Measurements from ENCODE around the gene TTLL12. TPM values are rescaled to one million over a fixed set of nuclear protein-coding genes. Genes with fewer than 3 reads are reported as not detected.

TTLL12 gene
- total and polyA plus RNA-seq, 2 donors (not counting 1 experiment from before 2014, with no cell fraction given), result 11.0 to 21.3 TPM

- no peak for ATAC-seq (ENCODE audit: low read depth)
- intact Hi-C loops (cut with micrococcal nuclease), result no loop called here
These were observed 15.9 kb upstream of the TTLL12 start for GRCh38 chr22:43202756-43203410.

More at GRCh38 chr22:43202756-43203410, 15.9 kb upstream of the TTLL12 start:
- H3K4me1 Mint-ChIP-seq, result peaks cover 3% of the 10 kb centered on the region
- 90% methylated on average over 9 of the region's 13 CpGs for WGBS (ENCODE audit: insufficient coverage)
- CTCF ChIA-PET, result no interaction called here
- no peaks in the 10 kb centered on the region for H4K20me1 ChIP-seq (ENCODE audit: control insufficient read depth, insufficient read depth, low read length, poor library complexity, severe bottlenecking)
- H3K4me3 ChIP-seq (ENCODE audit: control extremely low read depth in 1 of 5, extremely low read depth in 1 of 5, insufficient read depth in 1 of 5, low read depth in 2 of 5, low read length in 4 of 5), result no peak overlapping the region
- no peaks in the 10 kb centered on the region for H3K36me3 ChIP-seq (replicated peaks in 1 of 2; ENCODE audit: control extremely low read depth in 1 of 2, control insufficient read depth in 1 of 2, extremely low read depth in 1 of 2, insufficient read depth in 2 of 2, low read length in 1 of 2)
- no peaks in the 10 kb centered on the region for H3K9me3 ChIP-seq (ENCODE audit: control extremely low read depth in 1 of 3, control insufficient read depth in 2 of 3, insufficient read depth in 1 of 3, low read length in 2 of 3)
- POLR2A ChIA-PET, result no interaction called here
- H3K4me1 ChIP-seq (ENCODE audit: control insufficient read depth in 2 of 2, insufficient read depth in 2 of 2, low read length in 2 of 2), result peaks cover 0 to 5% of the 10 kb centered on the region in 2 donors
- no peak overlapping the region for H3K27ac Mint-ChIP-seq
- no peaks in the 10 kb centered on the region for H3K9me3 Mint-ChIP-seq (ENCODE audit: insufficient read depth)
- peaks cover 10% of the 10 kb centered on the region for H3K27me3 Mint-ChIP-seq
- no peak for TF ChIP-seq CTCF (IDR thresholded peaks at IDR 0.05)
- no peak for TF ChIP-seq EZH2 (IDR thresholded peaks at IDR 0.05; ENCODE audit: borderline replicate concordance, insufficient read depth, low read depth, low read length, poor library complexity, severe bottlenecking)
- H3K27ac ChIP-seq (ENCODE audit: low read length in 2 of 2), result no peak overlapping the region
- no peak overlapping the region for H3K4me2 ChIP-seq (replicated peaks; ENCODE audit: low read depth, low read length, poor library complexity, severe bottlenecking)
- H3K9ac ChIP-seq (ENCODE audit: low read length), result no peak overlapping the region
- no peaks in the 10 kb centered on the region for H3K79me2 ChIP-seq (ENCODE audit: control insufficient read depth, insufficient read depth, low read length)
- H3K27me3 ChIP-seq (replicated peaks in 1 of 4; ENCODE audit: control extremely low read depth in 1 of 4, control insufficient read depth in 3 of 4, insufficient read depth in 4 of 4, low read length in 3 of 4), result peaks cover 0 to 15% (median 1%) of the 10 kb centered on the region in 4 experiments
- DNase-seq, result no peak
- no peak overlapping the region for H2AFZ ChIP-seq (ENCODE audit: insufficient read depth, low read depth, low read length, poor library complexity, severe bottlenecking)
- no peak overlapping the region for H3K4me3 Mint-ChIP-seq

All from B cell (primary cell).